ENCODE data around the gene PM20D1. TPM values are rescaled to one million over a fixed set of nuclear protein-coding genes. Genes with fewer than 3 reads are reported as not detected.
"Not testable (repeated sequence)": the region's sequence is repeated elsewhere in the genome, so short reads cannot be mapped to it uniquely, and the experiment has no call there.

The PM20D1 gene
- total RNA-seq, 1 donor from 2014 or later, result not detected

- Mint-ChIP-seq H3K36me3 (ENCODE audit: low read depth, unreplicated experiment) (no peaks in the 10 kb centered on the region), H3K4me3 (ENCODE audit: unreplicated experiment) (no peak overlapping the region), H3K4me1 (ENCODE audit: unreplicated experiment) (peaks cover 6% of the 10 kb centered on the region), H3K27ac (ENCODE audit: unreplicated experiment) (no peak overlapping the region), H3K9me3 (ENCODE audit: unreplicated experiment) (no peaks in the 10 kb centered on the region), H3K27me3 (ENCODE audit: unreplicated experiment) (no peaks in the 10 kb centered on the region)
- no peak for TF ChIP-seq CTCF (IDR thresholded peaks at IDR 0.05; ENCODE audit: unreplicated experiment)
- no peak for DNase-seq (ENCODE audit: low spot score)
Observed at GRCh38 chr1:205861540-205861939, 11.6 kb upstream of the PM20D1 start.

GRCh38 chr1:205858141-205858961 is 8.4 kb upstream of the PM20D1 start:
- Mint-ChIP-seq H3K27ac (ENCODE audit: unreplicated experiment) (no peak overlapping the region), H3K27me3 (ENCODE audit: unreplicated experiment) (peaks cover 1% of the 10 kb centered on the region), H3K4me1 (ENCODE audit: unreplicated experiment) (peaks cover 6% of the 10 kb centered on the region)

GRCh38 chr1:205857501-205857900 is 7.6 kb upstream of the PM20D1 start:
- H3K9me3 Mint-ChIP-seq (ENCODE audit: unreplicated experiment); DNase-seq (ENCODE audit: low spot score): not testable (repeated sequence)

More at GRCh38 chr1:205858141-205858961, 8.4 kb upstream of the PM20D1 start:
- no peak overlapping the region for H3K4me3 Mint-ChIP-seq (ENCODE audit: unreplicated experiment)
- no peak for DNase-seq (ENCODE audit: low spot score)
- TF ChIP-seq CTCF (IDR thresholded peaks at IDR 0.05; ENCODE audit: unreplicated experiment), result no peak
- H3K9me3 Mint-ChIP-seq (ENCODE audit: unreplicated experiment), result no peaks in the 10 kb centered on the region
- no peaks in the 10 kb centered on the region for H3K36me3 Mint-ChIP-seq (ENCODE audit: low read depth, unreplicated experiment)

GRCh38 chr1:205856433-205856832 is 6.5 kb upstream of the PM20D1 start:
- Mint-ChIP-seq H3K4me3 (ENCODE audit: unreplicated experiment) (no peak overlapping the region), H3K36me3 (ENCODE audit: low read depth, unreplicated experiment) (no peaks in the 10 kb centered on the region), H3K9me3 (ENCODE audit: unreplicated experiment) (no peaks in the 10 kb centered on the region), H3K27me3 (ENCODE audit: unreplicated experiment) (peaks cover 1% of the 10 kb centered on the region), H3K27ac (ENCODE audit: unreplicated experiment) (no peak overlapping the region), H3K4me1 (ENCODE audit: unreplicated experiment) (peaks cover 6% of the 10 kb centered on the region)
- no peak for DNase-seq (ENCODE audit: low spot score)
- TF ChIP-seq CTCF (IDR thresholded peaks at IDR 0.05; ENCODE audit: unreplicated experiment), result no peak

More at GRCh38 chr1:205857501-205857900, 7.6 kb upstream of the PM20D1 start:
- H3K4me3 Mint-ChIP-seq (ENCODE audit: unreplicated experiment); H3K27ac Mint-ChIP-seq (ENCODE audit: unreplicated experiment); H3K4me1 Mint-ChIP-seq (ENCODE audit: unreplicated experiment); H3K36me3 Mint-ChIP-seq (ENCODE audit: low read depth, unreplicated experiment); H3K27me3 Mint-ChIP-seq (ENCODE audit: unreplicated experiment): not testable (repeated sequence)

GRCh38 chr1:205852969-205853368 is 3.0 kb upstream of the PM20D1 start:
- Mint-ChIP-seq H3K4me1 (ENCODE audit: unreplicated experiment) (peaks cover 4% of the 10 kb centered on the region), H3K9me3 (ENCODE audit: unreplicated experiment) (no peaks in the 10 kb centered on the region), H3K27me3 (ENCODE audit: unreplicated experiment) (peaks cover 8% of the 10 kb centered on the region)

More at GRCh38 chr1:205852969-205853368, 3.0 kb upstream of the PM20D1 start:
- Mint-ChIP-seq H3K4me3 (ENCODE audit: unreplicated experiment) (no peak overlapping the region), H3K27ac (ENCODE audit: unreplicated experiment) (no peak overlapping the region), H3K36me3 (ENCODE audit: low read depth, unreplicated experiment) (no peaks in the 10 kb centered on the region)
- no peak for TF ChIP-seq CTCF (IDR thresholded peaks at IDR 0.05; ENCODE audit: unreplicated experiment)
- DNase-seq (ENCODE audit: low spot score), result no peak
